ENCODE results near the gene NPAT. TPM values are rescaled to one million over a fixed set of nuclear protein-coding genes. Genes with fewer than 3 reads are reported as not detected.

Gene NPAT
- total and polyA plus RNA-seq, 2 of the 13 experiments (the other 11 are each of a cell fraction or from before 2014, with no cell fraction given) = 4.4 to 11.2 TPM

GRCh38 chr11:108197351-108197750 lies 25.1 kb downstream of the NPAT start (continued):
- TF ChIP-seq, protein P1, sequence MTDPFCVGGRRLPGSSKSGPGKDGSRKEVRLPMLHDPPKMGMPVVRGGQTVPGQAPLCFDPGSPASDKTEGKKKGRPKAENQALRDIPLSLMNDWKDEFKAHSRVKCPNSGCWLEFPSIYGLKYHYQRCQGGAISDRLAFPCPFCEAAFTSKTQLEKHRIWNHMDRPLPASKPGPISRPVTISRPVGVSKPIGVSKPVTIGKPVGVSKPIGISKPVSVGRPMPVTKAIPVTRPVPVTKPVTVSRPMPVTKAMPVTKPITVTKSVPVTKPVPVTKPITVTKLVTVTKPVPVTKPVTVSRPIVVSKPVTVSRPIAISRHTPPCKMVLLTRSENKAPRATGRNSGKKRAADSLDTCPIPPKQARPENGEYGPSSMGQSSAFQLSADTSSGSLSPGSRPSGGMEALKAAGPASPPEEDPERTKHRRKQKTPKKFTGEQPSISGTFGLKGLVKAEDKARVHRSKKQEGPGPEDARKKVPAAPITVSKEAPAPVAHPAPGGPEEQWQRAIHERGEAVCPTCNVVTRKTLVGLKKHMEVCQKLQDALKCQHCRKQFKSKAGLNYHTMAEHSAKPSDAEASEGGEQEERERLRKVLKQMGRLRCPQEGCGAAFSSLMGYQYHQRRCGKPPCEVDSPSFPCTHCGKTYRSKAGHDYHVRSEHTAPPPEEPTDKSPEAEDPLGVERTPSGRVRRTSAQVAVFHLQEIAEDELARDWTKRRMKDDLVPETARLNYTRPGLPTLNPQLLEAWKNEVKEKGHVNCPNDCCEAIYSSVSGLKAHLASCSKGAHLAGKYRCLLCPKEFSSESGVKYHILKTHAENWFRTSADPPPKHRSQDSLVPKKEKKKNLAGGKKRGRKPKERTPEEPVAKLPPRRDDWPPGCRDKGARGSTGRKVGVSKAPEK (CRISPR knock-in tag; IDR thresholded peaks at IDR 0.05; ENCODE audit: borderline replicate concordance) = no peak
- TF ChIP-seq ELF4 (CRISPR knock-in tag; IDR thresholded peaks at IDR 0.05; ENCODE audit: borderline replicate concordance) = no peak
- 0 out of 2 replicates have a peak, but pooled peaks have one; percentile 36 for TF ChIP-seq CEBPB (IDR thresholded peaks at IDR 0.05; ENCODE audit: borderline replicate concordance, low read depth, low read length)
- TF ChIP-seq CTCF (CRISPR knock-in tag; IDR thresholded peaks at IDR 0.05) = peak; percentile 31
- TF ChIP-seq ZIK1 (CRISPR knock-in tag; IDR thresholded peaks at IDR 0.05; ENCODE audit: borderline replicate concordance, low read depth) = no peak

DNA sequence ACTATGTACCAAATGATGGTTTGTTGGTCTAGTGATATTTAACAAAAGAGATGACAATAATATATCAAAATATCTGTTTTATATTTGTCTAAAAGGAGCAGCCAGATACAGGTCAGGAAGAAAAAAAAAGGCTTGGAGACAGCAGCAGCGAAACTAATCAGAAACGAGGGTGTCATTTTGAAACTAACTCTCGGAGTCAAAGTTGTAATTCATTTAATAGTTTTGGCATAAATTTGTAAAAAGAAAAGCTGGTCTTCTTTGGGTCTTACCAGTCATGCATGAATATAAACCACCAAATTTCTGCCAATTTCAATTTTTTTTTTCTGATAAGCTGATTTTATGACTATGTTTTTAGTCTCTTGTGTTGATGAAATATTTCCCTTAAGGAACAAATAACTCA lies 25.5 kb downstream of the NPAT start:
- Histone ChIP-seq H3K9me3 (ENCODE audit: low read length) (no peaks in the 10 kb centered on the region), H3K9ac (ENCODE audit: insufficient read depth, low read depth, low read length) (no peak overlapping the region), H4K20me1 (ENCODE audit: insufficient read depth, low read length) (no peaks in the 10 kb centered on the region), H3K79me2 (ENCODE audit: insufficient read depth, low read length) (no peaks in the 10 kb centered on the region), H3K4me3 (replicated peaks in 1 of 3; ENCODE audit: insufficient read depth in 1 of 3, low read depth in 2 of 3, low read length in 3 of 3) (no peak overlapping the region), H3K4me2 (ENCODE audit: low read depth, low read length) (no peak overlapping the region), H3K36me3 (replicated peaks in 1 of 2; ENCODE audit: control insufficient read depth in 1 of 2, insufficient read depth in 2 of 2, low read length in 2 of 2) (peaks cover 6 to 40% of the 10 kb centered on the region in 2 experiments), H3K27ac (ENCODE audit: extremely low read length, insufficient read depth, low read length) (no peak overlapping the region), H3K27me3 (ENCODE audit: control insufficient read depth in 1 of 2, insufficient read depth in 2 of 2, low read length in 2 of 2) (no peaks in the 10 kb centered on the region), H3K4me1 (ENCODE audit: insufficient read depth, low read length) (peaks cover 11% of the 10 kb centered on the region), H2AFZ (ENCODE audit: low read length) (no peak overlapping the region)
- no TSS peak for BruUV-seq (replicated peaks)
- intact Hi-C loops (cut with micrococcal nuclease; ENCODE audit: unreplicated experiment) (no loop called here), in situ Hi-C loops (cut with HindIII; ENCODE audit: extremely low pct_ligation_motif_present, low pct_unique_long_range_greater_than_20kb) (no loop called here)
- DNase-seq (ENCODE audit: low spot score) = no peak
- ChIA-PET POLR2A (interaction anchor here (1.0 to 1.1 kb wide), 2 partner anchors 26 to 36 kb away, joined by 4 read pairs; partner anchors contain the start of genes ATM and NPAT), CTCF (ENCODE audit: low intra/inter-chr PET ratio, low total read pairs) (no interaction called here)
- WGBS (ENCODE audit: low lambda C conversion rate) = 96% methylated on average over 3 of the region's 3 CpGs
- FAIRE-seq = no peak
- ATAC-seq = no peak
- no peak for TF ChIP-seq ZSCAN21 (CRISPR knock-in tag; IDR thresholded peaks at IDR 0.05; ENCODE audit: borderline replicate concordance)
- TF ChIP-seq TFE3 (CRISPR knock-in tag; IDR thresholded peaks at IDR 0.05) = no peak
- TF ChIP-seq ZBTB2 (CRISPR knock-in tag; IDR thresholded peaks at IDR 0.05; ENCODE audit: low read depth) = no peak
- TF ChIP-seq, protein P2, sequence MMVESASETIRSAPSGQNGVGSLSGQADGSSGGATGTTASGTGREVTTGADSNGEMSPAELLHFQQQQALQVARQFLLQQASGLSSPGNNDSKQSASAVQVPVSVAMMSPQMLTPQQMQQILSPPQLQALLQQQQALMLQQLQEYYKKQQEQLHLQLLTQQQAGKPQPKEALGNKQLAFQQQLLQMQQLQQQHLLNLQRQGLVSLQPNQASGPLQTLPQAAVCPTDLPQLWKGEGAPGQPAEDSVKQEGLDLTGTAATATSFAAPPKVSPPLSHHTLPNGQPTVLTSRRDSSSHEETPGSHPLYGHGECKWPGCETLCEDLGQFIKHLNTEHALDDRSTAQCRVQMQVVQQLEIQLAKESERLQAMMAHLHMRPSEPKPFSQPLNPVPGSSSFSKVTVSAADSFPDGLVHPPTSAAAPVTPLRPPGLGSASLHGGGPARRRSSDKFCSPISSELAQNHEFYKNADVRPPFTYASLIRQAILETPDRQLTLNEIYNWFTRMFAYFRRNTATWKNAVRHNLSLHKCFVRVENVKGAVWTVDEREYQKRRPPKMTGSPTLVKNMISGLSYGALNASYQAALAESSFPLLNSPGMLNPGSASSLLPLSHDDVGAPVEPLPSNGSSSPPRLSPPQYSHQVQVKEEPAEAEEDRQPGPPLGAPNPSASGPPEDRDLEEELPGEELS (CRISPR knock-in tag; IDR thresholded peaks at IDR 0.05) = no peak
- no peak for TF ChIP-seq RBAK (CRISPR knock-in tag; IDR thresholded peaks at IDR 0.05)
- TF ChIP-seq ARHGAP35 (CRISPR knock-in tag; IDR thresholded peaks at IDR 0.05; ENCODE audit: borderline replicate concordance) = no peak
- no peak for TF ChIP-seq ZFP90 (CRISPR knock-in tag; IDR thresholded peaks at IDR 0.05; ENCODE audit: borderline replicate concordance)
- no peak for TF ChIP-seq ZNF7 (CRISPR knock-in tag; IDR thresholded peaks at IDR 0.05)

Data from HepG2 (cell line).